Stimulated activated CD4-positive, alpha-beta T cell treated with anti-CD3 and anti-CD28 coated beads, Interleukin-1b, Interleukin-23, amount 100 ng/mL, for 24 hours (primary cell): ENCODE data around the gene HOXB13.

Experiments used
- DNase-seq, 4 experiments: peaks; one replicate each; pipeline ENCODE4 v3.0.0-alpha.2; 2020; ENCODE audit warnings: low read depth in 4 of 4, low spot score in 1 of 4

HOXB13 gene

GRCh38 chr17:48728232-48729231 is at the start of gene HOXB13:
HOXB13 (minus strand) TSS chr17:48728750; CDS start chr17:48728593, 157 bp downstream.
- DNase-seq: peak in 2 of 4 experiments; percentile 37

- no peak for DNase-seq
Observed at GRCh38 chr17:48776602-48777001, 48.1 kb upstream of the HOXB13 start.

- no peak for DNase-seq
Observed at GRCh38 chr17:48773245-48773644, 44.7 kb upstream of the HOXB13 start.

GRCh38 chr17:48770954-48771353 is 42.4 kb upstream of the HOXB13 start:
- DNase-seq: no peak

- DNase-seq: no peak
Observed at GRCh38 chr17:48769009-48769675, 40.6 kb upstream of the HOXB13 start.

GRCh38 chr17:48767263-48767774 is 38.8 kb upstream of the HOXB13 start:
- DNase-seq: no peak

- no peak for DNase-seq
Observed at GRCh38 chr17:48761114-48761513, 32.6 kb upstream of the HOXB13 start.

GRCh38 chr17:48760411-48760810 is 31.9 kb upstream of the HOXB13 start:
- no peak for DNase-seq

- DNase-seq: no peak
Observed at GRCh38 chr17:48759288-48759687, 30.7 kb upstream of the HOXB13 start.

- DNase-seq: no peak
Observed at GRCh38 chr17:48757524-48757961, 29.0 kb upstream of the HOXB13 start.

GRCh38 chr17:48756830-48757251 is 28.3 kb upstream of the HOXB13 start:
- DNase-seq: no peak

- no peak for DNase-seq
Observed at GRCh38 chr17:48755356-48755755, 26.8 kb upstream of the HOXB13 start.

GRCh38 chr17:48754500-48755261 is 26.1 kb upstream of the HOXB13 start:
- DNase-seq: no peak

- no peak for DNase-seq
Observed at GRCh38 chr17:48753794-48754499, 25.4 kb upstream of the HOXB13 start.

- no peak for DNase-seq
Observed at GRCh38 chr17:48752399-48753288, 24.1 kb upstream of the HOXB13 start.

GRCh38 chr17:48751733-48752398 is 23.3 kb upstream of the HOXB13 start:
- no peak for DNase-seq

GRCh38 chr17:48751172-48751571 is 22.6 kb upstream of the HOXB13 start:
- DNase-seq: no peak

- no peak for DNase-seq
Observed at GRCh38 chr17:48749621-48750553, 21.3 kb upstream of the HOXB13 start.
